Activated T-cell treated with anti-CD3 and anti-CD28 coated beads, Interleukin-2, amount 50 U/mL, for 72 hours (primary cell): Measurements from ENCODE around the gene RASL10A. TPM values are rescaled to one million over a fixed set of nuclear protein-coding genes. Genes with fewer than 3 reads are reported as not detected.

Source experiments
- ATAC-seq, 2 donors: fragments of 150-1000 bp; cut with Tn5 transposase; replicated peaks in 1 of 2; 2 replicates each; pipeline ENCODE4 v1.10.0; 2021; ENCODE audit warnings: moderate library complexity in 2 of 2, mild to moderate bottlenecking in 1 of 2
- DNase-seq, 2 donors: peaks; one replicate each; pipeline ENCODE4 v3.0.0; 2021 to 2022; ENCODE audit warnings: mixed read lengths in 1 of 2
- H3K27ac Mint-ChIP-seq: one replicate; pipeline ENCODE4 v1.8.0; 2022; ENCODE audit warnings: mild to moderate bottlenecking, moderate library complexity, mixed read lengths
- H3K27me3 Mint-ChIP-seq: one replicate; pipeline ENCODE4 v1.8.0; 2022; ENCODE audit warnings: low read depth, mixed read lengths
- H3K36me3 Mint-ChIP-seq, 2 donors: one replicate each; pipeline ENCODE4 v1.8.0; 2022; ENCODE audit warnings: mixed read lengths in 2 of 2, mild to moderate bottlenecking in 1 of 2; ENCODE audit not compliant: insufficient read depth in 2 of 2
- H3K4me1 Mint-ChIP-seq: one replicate; pipeline ENCODE4 v1.8.0; 2022; ENCODE audit warnings: low read depth, mixed read lengths
- H3K4me3 Mint-ChIP-seq, 2 donors: one replicate each; pipeline ENCODE4 v1.8.0; 2022; ENCODE audit warnings: mild to moderate bottlenecking in 2 of 2, mixed read lengths in 2 of 2, moderate library complexity in 2 of 2
- H3K9me3 Mint-ChIP-seq, 2 donors: one replicate each; pipeline ENCODE4 v1.8.0; 2022; ENCODE audit warnings: mixed read lengths in 2 of 2
- total RNA-seq, 2 donors: library from RNA; stranded (reverse); gene quantifications; one replicate each; pipeline ENCODE4 v1.2.3, GENCODE V29; 2022

The RASL10A gene
- total RNA-seq, 2 donors from 2014 or later, result 0.84 TPM; not detected in 1

GRCh38 chr22:29265305-29265704 lies 50.2 kb downstream of the RASL10A start:
- Mint-ChIP-seq H3K27ac (no peak overlapping the region), H3K9me3 (no peaks in the 10 kb centered on the region), H3K4me3 (no peak overlapping the region), H3K36me3 (peaks cover 8 to 10% of the 10 kb centered on the region in 2 donors), H3K4me1 (peaks cover 27% of the 10 kb centered on the region), H3K27me3 (no peaks in the 10 kb centered on the region)
- DNase-seq (no peak), ATAC-seq (no peak)

DNA sequence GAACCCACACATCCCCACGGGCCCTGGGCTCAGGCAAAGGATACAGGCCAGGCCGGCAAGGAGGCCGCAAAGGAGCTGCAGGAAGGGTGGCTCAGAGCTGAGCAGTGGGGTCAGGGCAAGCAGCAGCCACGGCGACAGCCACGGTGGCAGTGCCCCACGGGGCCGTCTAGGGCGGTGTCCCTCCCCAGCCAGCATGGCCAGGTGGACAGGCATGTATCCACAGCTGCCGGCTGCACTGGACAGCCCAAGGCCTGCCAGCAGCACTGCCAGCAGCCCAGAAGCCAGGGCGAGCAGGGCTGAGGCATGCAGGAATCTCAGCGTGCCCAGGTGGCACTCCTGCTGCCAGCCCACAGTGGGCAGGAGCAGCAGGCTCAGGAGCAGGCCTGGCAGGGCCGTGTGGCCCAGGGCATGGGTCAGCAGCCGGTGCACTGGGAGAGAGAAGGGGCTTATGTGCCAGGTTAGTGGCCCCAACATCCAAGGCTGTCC lies 51.7 kb downstream of the RASL10A start:
- no peaks in the 10 kb centered on the region for H3K27me3 Mint-ChIP-seq
- ATAC-seq (no peak), DNase-seq (no peak)
- H3K36me3 Mint-ChIP-seq, result peaks cover 3 to 5% of the 10 kb centered on the region in 2 donors
- peaks cover 14% of the 10 kb centered on the region for H3K4me1 Mint-ChIP-seq
- no peak overlapping the region for H3K4me3 Mint-ChIP-seq
- no peaks in the 10 kb centered on the region for H3K9me3 Mint-ChIP-seq
- no peak overlapping the region for H3K27ac Mint-ChIP-seq

Other genes starting within 250 kb of the RASL10A start
- under 1 TPM; 0.09 to 0.53 TPM for gene KREMEN1, start 242.7 kb downstream of the RASL10A start, total RNA-seq
- gene EMID1, start 109.8 kb downstream of the RASL10A start, total RNA-seq, result under 1 TPM in 1 of 2 donors, not detected in 1; 0.14 TPM
- 10 to 100 TPM; 22.4 to 29.4 TPM for gene RHBDD3, start 47.7 kb downstream of the RASL10A start, total RNA-seq
- gene EWSR1, start 47.4 kb downstream of the RASL10A start, total RNA-seq, result 100 to 1,000 TPM; 279 to 285 TPM
- gene GAS2L1, start 9.0 kb downstream of the RASL10A start, total RNA-seq, result under 1 TPM; 0.41 to 0.79 TPM
- 10 to 100 TPM; 57.9 to 59.8 TPM for gene AP1B1, start 72.9 kb upstream of the RASL10A start, total RNA-seq
- gene RFPL1, start 122.9 kb upstream of the RASL10A start, total RNA-seq, result not detected
- 1 to 10 TPM; 1.6 to 1.7 TPM for gene NEFH, start 164.5 kb upstream of the RASL10A start, total RNA-seq
- gene THOC5, start 238.1 kb upstream of the RASL10A start, total RNA-seq, result 10 to 100 TPM; 55.1 to 73.9 TPM